ENCODE data around the gene RASD2.

RASD2 gene

GRCh38 chr22:35530700-35531099, 9.9 kb upstream of the RASD2 start:
- POLR2A ChIA-PET: no interaction called here
- CTCF ChIA-PET: interaction anchor here (1.5 kb wide), 1 partner anchor 53 kb away, joined by 4 read pairs; no protein-coding TSS in a partner anchor
- H3K4me3 ChIP-seq (ENCODE audit: low read depth, low read length): no peak overlapping the region
- TF ChIP-seq, protein P1, sequence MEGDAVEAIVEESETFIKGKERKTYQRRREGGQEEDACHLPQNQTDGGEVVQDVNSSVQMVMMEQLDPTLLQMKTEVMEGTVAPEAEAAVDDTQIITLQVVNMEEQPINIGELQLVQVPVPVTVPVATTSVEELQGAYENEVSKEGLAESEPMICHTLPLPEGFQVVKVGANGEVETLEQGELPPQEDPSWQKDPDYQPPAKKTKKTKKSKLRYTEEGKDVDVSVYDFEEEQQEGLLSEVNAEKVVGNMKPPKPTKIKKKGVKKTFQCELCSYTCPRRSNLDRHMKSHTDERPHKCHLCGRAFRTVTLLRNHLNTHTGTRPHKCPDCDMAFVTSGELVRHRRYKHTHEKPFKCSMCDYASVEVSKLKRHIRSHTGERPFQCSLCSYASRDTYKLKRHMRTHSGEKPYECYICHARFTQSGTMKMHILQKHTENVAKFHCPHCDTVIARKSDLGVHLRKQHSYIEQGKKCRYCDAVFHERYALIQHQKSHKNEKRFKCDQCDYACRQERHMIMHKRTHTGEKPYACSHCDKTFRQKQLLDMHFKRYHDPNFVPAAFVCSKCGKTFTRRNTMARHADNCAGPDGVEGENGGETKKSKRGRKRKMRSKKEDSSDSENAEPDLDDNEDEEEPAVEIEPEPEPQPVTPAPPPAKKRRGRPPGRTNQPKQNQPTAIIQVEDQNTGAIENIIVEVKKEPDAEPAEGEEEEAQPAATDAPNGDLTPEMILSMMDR (IDR thresholded peaks at IDR 0.05; ENCODE audit: insufficient read depth, low read length, missing control alignments): no peak
- no peak for DNase-seq (ENCODE audit: low read depth, low spot score)

DNA sequence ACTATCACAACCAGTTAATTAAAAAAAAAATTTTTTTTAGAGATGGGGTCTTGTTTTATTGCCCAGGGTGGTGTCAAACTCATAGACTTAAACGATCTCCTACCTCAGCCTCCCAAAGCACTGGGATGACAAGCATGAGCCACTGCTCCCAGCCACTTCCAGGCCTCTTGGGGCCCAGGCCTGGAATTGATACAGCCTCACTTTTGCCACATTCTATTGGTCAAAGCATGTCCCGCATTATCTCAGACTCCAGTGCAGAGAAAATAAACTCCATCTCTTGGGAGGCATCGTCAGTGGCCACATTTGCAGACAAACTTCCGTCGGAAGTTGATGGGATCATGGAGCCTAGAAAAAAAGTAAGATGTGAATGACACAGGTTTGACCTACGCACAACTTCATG, 9.4 kb upstream of the RASD2 start:
- CTCF ChIA-PET: interaction anchor here (1.5 kb wide), 1 partner anchor 52 kb away, joined by 4 read pairs; no protein-coding TSS in a partner anchor
- POLR2A ChIA-PET: no interaction called here

GRCh38 chr22:35531676-35532075, 9.0 kb upstream of the RASD2 start:
- ChIA-PET POLR2A (no interaction called here), CTCF (interaction anchor here (1.5 kb wide), 2 partner anchors 10 to 52 kb away, joined by 4 to 6 read pairs; no protein-coding TSS in a partner anchor)
- TF ChIP-seq, protein P1 (IDR thresholded peaks at IDR 0.05; ENCODE audit: insufficient read depth, low read length, missing control alignments): no peak
- no peak for DNase-seq (ENCODE audit: low read depth, low spot score)
- H3K4me3 ChIP-seq (ENCODE audit: low read depth, low read length): no peak overlapping the region

More for the DNA sequence above, 9.4 kb upstream of the RASD2 start:
- H3K4me3 ChIP-seq (ENCODE audit: low read depth, low read length): no peak overlapping the region
- DNase-seq (ENCODE audit: low read depth, low spot score): no peak
- TF ChIP-seq, protein P1 (IDR thresholded peaks at IDR 0.05; ENCODE audit: insufficient read depth, low read length, missing control alignments): no peak

DNA sequence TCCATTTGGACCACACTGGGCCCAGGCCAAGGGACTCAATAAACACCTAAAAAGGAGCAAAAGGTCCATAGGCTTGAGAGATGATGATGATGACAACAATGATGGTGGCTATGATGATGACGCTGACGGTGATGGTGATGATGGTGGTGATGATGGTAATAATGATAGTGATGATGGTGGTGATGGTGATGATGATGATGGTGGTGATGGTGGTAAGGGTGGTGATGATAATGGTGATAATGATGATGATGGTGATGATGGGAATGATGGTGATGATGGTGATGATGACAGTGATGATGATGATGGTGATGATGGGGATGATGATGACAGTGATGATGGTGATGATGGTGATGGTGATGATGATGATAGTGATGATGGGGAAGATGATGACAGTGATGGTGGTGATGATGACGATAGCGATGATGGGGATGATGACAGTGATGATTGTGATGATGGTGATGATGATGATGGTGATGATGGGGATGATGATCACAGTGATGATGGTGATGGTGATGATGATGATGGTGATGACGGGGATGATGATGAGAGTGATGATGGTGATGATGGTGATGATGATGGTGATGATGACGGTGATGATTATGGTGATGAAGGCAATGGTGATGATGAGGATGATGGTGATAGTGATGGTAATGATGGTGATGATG, 7.1 kb upstream of the RASD2 start:
- CTCF ChIA-PET: interaction anchor here (0.8 to 1.5 kb wide), 2 partner anchors 10 to 12 kb away, joined by 3 to 6 read pairs; no protein-coding TSS in a partner anchor
- no peak overlapping the region for H3K4me3 ChIP-seq (ENCODE audit: low read depth, low read length)
- POLR2A ChIA-PET: no interaction called here
- TF ChIP-seq, protein P1 (IDR thresholded peaks at IDR 0.05; ENCODE audit: insufficient read depth, low read length, missing control alignments): no peak
- no peak for DNase-seq (ENCODE audit: low read depth, low spot score)

DNA sequence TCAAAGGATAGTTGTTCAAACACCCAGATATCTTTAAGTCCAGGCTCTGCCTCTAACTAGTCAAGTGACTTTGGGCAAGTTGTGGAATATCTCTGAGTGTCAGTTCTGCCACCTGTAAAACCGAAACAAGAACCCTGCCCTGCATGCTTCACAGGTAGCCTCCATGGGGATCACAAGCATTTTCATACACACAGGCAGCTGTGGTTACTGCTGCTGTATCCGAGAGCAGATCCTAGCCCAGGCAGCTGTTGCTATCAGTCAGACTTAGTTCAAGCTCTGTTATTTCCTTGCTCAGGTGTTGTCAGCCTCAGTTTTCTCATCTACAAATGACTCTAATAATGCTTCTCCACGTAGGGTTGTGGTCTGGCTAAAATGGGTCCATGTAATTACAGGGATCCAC, 6.5 kb upstream of the RASD2 start:
- TF ChIP-seq, protein P1 (IDR thresholded peaks at IDR 0.05; ENCODE audit: insufficient read depth, low read length, missing control alignments): no peak
- POLR2A ChIA-PET: no interaction called here
- DNase-seq (ENCODE audit: low read depth, low spot score): no peak
- no peak overlapping the region for H3K4me3 ChIP-seq (ENCODE audit: low read depth, low read length)
- CTCF ChIA-PET: interaction anchor here (1.4 kb wide), 1 partner anchor 49 kb away, joined by 4 read pairs; no protein-coding TSS in a partner anchor

DNA sequence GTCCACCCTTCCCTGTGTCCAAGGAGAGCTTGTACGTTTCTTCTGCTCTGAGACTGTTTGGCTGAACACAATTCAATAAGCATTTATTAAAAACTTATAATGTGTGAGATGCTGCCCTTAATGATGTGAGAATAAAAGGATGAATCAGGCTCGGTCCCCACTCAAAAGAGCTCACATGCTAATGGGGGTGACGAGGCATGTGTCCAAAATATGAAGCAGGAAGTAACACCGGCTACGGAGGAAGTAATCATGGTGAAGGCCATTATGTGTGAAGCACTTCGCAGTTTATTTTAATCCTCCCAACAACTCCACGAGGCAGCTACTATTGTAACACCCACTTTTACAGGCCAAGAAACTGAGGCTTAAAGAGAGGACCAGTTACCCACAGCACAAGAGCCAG, 3.4 kb upstream of the RASD2 start:
- TF ChIP-seq, protein P1 (IDR thresholded peaks at IDR 0.05; ENCODE audit: insufficient read depth, low read length, missing control alignments): no peak
- DNase-seq (ENCODE audit: low read depth, low spot score): no peak
- no peak overlapping the region for H3K4me3 ChIP-seq (ENCODE audit: low read depth, low read length)
- ChIA-PET POLR2A (no interaction called here), CTCF (interaction anchor here (0.7 to 2.4 kb wide), 7 partner anchors 8 to 107 kb away, joined by 3 to 8 read pairs (median 5); no protein-coding TSS in a partner anchor)

All from AG04449 (cell line).